Measurements from ENCODE around the gene ATP5MC3. TPM values are rescaled to one million over a fixed set of nuclear protein-coding genes. Genes with fewer than 3 reads are reported as not detected.
A peak's percentile ranks its signal among the peaks of the same experiment; 100 is the strongest.

Gene ATP5MC3
- total RNA-seq, 3 donors from 2014 or later = 324 to 627 (median 480) TPM

GRCh38 chr2:175135862-175136261 is 45.6 kb downstream of the ATP5MC3 start:
- Histone ChIP-seq H3K4me1 (ENCODE audit: low read depth) (peaks cover 6% of the 10 kb centered on the region), H3K4me3 (no peak overlapping the region), H3K9me3 (no peaks in the 10 kb centered on the region), H3K36me3 (ENCODE audit: low read depth) (no peaks in the 10 kb centered on the region)
- no peak for ATAC-seq
- DNase-seq = no peak
- intact Hi-C loops (cut with DNase I, micrococcal nuclease) = no loop called here
- TF ChIP-seq CTCF (IDR thresholded peaks at IDR 0.05) = no peak

GRCh38 chr2:175135177-175135576 is 46.3 kb downstream of the ATP5MC3 start:
- no peaks in the 10 kb centered on the region for H3K36me3 ChIP-seq (ENCODE audit: low read depth)
- intact Hi-C loops (cut with DNase I, micrococcal nuclease) = no loop called here
- DNase-seq (no peak), ATAC-seq (peak; percentile 56)
- no peaks in the 10 kb centered on the region for H3K9me3 ChIP-seq
- peaks cover 6% of the 10 kb centered on the region for H3K4me1 ChIP-seq (ENCODE audit: low read depth)
- TF ChIP-seq CTCF (IDR thresholded peaks at IDR 0.05) = no peak
- H3K4me3 ChIP-seq = no peak overlapping the region

- H3K4me1 ChIP-seq (ENCODE audit: low read depth) = no peaks in the 10 kb centered on the region
- no peaks in the 10 kb centered on the region for H3K9me3 ChIP-seq
- no peak for TF ChIP-seq CTCF (IDR thresholded peaks at IDR 0.05)
- DNase-seq (no peak), ATAC-seq (no peak)
- H3K36me3 ChIP-seq (ENCODE audit: low read depth) = no peaks in the 10 kb centered on the region
- intact Hi-C loops (cut with DNase I, micrococcal nuclease) = no loop called here
- H3K4me3 ChIP-seq = no peak overlapping the region
These were observed 50.3 kb downstream of the ATP5MC3 start for GRCh38 chr2:175131252-175131651.

GRCh38 chr2:175126661-175127060 is 54.8 kb downstream of the ATP5MC3 start:
- no peaks in the 10 kb centered on the region for H3K36me3 ChIP-seq (ENCODE audit: low read depth)
- no peaks in the 10 kb centered on the region for H3K9me3 ChIP-seq
- no peak for DNase-seq
- intact Hi-C loops (cut with DNase I, micrococcal nuclease) = no loop called here
- ATAC-seq = no peak
- H3K4me1 ChIP-seq (ENCODE audit: low read depth) = no peaks in the 10 kb centered on the region
- H3K4me3 ChIP-seq = no peak overlapping the region
- no peak for TF ChIP-seq CTCF (IDR thresholded peaks at IDR 0.05)

Small RNA genes lying within 50 kb of the gene (microRNA-seq; reads per million reads assigned to microRNA genes)
- not detected for gene MIR933

Other genes with a start within 250 kb of the ATP5MC3 start
- gene CHN1, start 176.3 kb downstream of the ATP5MC3 start, total RNA-seq = 10 to 100 TPM in 1 of 3 donors, 1 to 10 TPM in 2; 2.1 to 15.2 (median 3.9) TPM
- 10 to 100 TPM; 43.3 to 50.3 (median 44.7) TPM for gene ATF2, start 13.5 kb downstream of the ATP5MC3 start, total RNA-seq